Kidney epithelial cell (primary cell): ENCODE data around the gene AK2. TPM values are rescaled to one million over a fixed set of nuclear protein-coding genes. Genes with fewer than 3 reads are reported as not detected.

Experiments used
- DNase-seq: peaks from one replicate; pipeline ENCODE4 v3.0.0-alpha.2; 2010; ENCODE audit warnings: low read depth
- H3K27me3 ChIP-seq: 2 replicates; pipeline ENCODE4 v1.6.0; 2011; ENCODE audit warnings: low read length; ENCODE audit not compliant: control insufficient read depth, insufficient read depth
- H3K36me3 ChIP-seq: 2 replicates; pipeline ENCODE4 v1.5.1; 2011; ENCODE audit warnings: low read length; ENCODE audit not compliant: control insufficient read depth, insufficient read depth
- H3K4me3 ChIP-seq: 2 replicates; pipeline ENCODE4 v1.5.1; 2011; ENCODE audit warnings: low read depth, mild to moderate bottlenecking, control low read depth, low read length
- total RNA-seq: library from RNA; depleted of rRNA; stranded (reverse); fragments of >200 nt; gene quantifications from 2 replicates; pipeline ENCODE4 v1.2.3, GENCODE V29; 2015
- TF ChIP-seq, protein P1 (sequence below): IDR thresholded peaks from 2 replicates; pipeline ENCODE4 v1.5.1; 2011; ENCODE audit warnings: mild to moderate bottlenecking, moderate library complexity, low read length, control low read depth, inconsistent platforms; ENCODE audit not compliant: insufficient read depth, poor library complexity, severe bottlenecking

AK2 gene
- total RNA-seq, 1 donor from 2014 or later, result 161 TPM

DNA sequence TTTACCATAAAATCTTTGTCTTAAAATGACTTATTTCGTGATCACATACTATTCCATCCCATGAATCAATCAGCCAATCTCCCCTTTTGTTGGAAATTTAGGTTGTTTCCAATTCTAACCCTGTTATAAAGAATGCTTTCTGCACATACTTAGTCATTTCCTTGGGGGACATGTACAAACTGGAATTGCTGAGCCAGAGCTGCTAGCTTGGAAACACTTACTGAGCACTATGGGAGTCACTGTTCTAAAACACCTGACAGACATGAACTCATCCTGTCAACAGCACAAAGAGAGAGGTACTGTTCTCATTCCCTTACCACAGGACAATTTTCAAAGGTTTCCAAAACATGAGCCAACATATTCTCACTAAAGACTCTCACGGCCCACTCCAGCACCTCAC, 32.1 kb downstream of the AK2 start:
- no peak for DNase-seq
- no peak overlapping the region for H3K4me3 ChIP-seq
- no peaks in the 10 kb centered on the region for H3K27me3 ChIP-seq
- no peaks in the 10 kb centered on the region for H3K36me3 ChIP-seq
- TF ChIP-seq, protein P1, sequence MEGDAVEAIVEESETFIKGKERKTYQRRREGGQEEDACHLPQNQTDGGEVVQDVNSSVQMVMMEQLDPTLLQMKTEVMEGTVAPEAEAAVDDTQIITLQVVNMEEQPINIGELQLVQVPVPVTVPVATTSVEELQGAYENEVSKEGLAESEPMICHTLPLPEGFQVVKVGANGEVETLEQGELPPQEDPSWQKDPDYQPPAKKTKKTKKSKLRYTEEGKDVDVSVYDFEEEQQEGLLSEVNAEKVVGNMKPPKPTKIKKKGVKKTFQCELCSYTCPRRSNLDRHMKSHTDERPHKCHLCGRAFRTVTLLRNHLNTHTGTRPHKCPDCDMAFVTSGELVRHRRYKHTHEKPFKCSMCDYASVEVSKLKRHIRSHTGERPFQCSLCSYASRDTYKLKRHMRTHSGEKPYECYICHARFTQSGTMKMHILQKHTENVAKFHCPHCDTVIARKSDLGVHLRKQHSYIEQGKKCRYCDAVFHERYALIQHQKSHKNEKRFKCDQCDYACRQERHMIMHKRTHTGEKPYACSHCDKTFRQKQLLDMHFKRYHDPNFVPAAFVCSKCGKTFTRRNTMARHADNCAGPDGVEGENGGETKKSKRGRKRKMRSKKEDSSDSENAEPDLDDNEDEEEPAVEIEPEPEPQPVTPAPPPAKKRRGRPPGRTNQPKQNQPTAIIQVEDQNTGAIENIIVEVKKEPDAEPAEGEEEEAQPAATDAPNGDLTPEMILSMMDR, result no peak

DNA sequence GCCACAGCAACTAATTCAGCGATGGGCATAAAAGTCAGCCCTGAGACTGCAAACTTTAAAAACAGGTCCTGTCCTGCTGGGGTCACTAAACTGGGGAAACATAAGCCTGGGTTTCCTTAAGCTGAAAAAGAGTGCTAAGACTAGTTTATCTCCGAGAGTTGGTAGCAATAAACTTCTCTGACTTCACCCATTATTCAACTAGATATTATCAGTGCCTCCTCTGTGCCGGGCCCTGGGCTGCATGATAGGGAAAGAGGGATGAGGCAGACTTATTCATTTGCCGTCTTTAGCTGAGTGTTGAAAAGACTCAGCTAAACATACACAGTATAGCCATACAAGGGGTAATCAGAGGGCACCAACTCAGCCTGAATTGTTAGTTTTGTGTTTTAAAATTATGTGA, 33.0 kb downstream of the AK2 start:
- DNase-seq, result no peak
- TF ChIP-seq, protein P1, result no peak
- no peaks in the 10 kb centered on the region for H3K27me3 ChIP-seq
- no peak overlapping the region for H3K4me3 ChIP-seq
- H3K36me3 ChIP-seq, result no peaks in the 10 kb centered on the region

DNA sequence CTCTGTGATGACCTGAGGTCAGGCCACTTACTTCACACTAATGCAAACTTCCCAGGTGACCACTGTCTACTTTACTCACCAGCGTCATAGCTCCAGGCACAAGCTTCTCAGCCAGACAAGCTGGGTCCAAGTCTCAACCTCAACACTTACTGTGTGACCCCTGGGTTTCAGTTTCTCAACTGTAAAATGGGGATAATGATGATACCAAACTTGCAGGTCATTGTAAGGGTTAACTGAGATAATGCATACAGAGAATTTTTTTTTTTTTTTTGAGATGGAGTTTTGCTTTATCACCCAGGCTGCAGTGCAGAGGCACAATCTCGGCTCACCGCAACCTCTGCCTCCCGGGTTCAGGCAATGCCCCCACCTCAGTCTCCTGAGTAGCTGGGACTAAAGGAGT, 34.7 kb downstream of the AK2 start:
- DNase-seq, result no peak
- TF ChIP-seq, protein P1, result no peak
- no peak overlapping the region for H3K4me3 ChIP-seq

DNA sequence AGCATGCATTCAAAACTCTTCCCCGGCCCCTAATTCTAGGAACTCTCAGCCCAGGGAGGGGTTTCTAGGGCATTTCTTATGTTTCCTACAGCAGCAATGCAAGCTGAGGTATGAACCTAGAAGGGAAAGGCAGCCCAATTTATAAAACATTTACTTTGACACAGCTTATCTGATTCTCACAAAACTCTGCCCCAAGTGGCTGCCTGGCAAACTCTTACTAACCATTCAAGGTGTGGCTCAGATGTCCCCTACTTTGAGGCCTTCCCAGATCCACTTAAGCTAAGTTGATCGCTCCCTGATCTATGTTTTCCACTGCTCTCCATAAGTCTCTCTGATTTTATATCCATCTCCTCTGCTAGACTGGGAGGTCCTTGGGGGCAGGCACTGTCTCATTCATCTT, 35.4 kb downstream of the AK2 start:
- Histone ChIP-seq H3K36me3 (no peaks in the 10 kb centered on the region), H3K4me3 (no peak overlapping the region), H3K27me3 (no peaks in the 10 kb centered on the region)
- TF ChIP-seq, protein P1, result peak; percentile 20
- no peak for DNase-seq

More for the DNA sequence above, 34.7 kb downstream of the AK2 start:
- Histone ChIP-seq H3K27me3 (no peaks in the 10 kb centered on the region), H3K36me3 (no peaks in the 10 kb centered on the region)

DNA sequence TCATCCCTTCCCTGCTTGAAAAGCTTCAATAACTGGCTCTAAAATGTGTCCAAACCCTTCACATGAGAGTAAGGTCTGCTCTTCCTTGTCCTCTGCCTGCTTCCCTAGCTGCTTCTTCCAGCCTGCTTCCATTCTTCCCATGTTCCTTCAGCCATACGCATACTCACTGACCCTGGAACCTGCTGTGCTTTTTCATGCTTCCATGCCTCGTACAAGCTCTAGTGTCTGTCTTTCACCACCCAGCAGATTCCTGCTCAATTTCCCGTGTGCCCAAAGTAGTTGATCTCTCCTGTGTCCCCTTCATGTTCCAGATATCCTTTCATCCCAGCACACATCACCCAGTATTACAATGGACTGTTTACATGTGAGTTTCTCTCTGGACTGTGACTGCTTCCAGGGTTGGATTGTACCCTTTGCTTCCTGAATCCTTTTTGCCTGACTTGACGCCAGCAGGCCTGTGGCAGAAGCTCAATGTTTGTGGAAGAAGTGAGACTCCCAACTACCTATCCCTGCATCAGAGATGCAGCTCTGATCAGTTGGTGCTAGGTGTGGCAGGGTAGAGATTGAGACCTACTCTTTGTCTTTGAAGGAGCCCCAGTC, 36.2 kb downstream of the AK2 start:
- TF ChIP-seq, protein P1, result no peak
- Histone ChIP-seq H3K36me3 (no peaks in the 10 kb centered on the region), H3K4me3 (no peak overlapping the region), H3K27me3 (no peaks in the 10 kb centered on the region)
- DNase-seq, result no peak

DNA sequence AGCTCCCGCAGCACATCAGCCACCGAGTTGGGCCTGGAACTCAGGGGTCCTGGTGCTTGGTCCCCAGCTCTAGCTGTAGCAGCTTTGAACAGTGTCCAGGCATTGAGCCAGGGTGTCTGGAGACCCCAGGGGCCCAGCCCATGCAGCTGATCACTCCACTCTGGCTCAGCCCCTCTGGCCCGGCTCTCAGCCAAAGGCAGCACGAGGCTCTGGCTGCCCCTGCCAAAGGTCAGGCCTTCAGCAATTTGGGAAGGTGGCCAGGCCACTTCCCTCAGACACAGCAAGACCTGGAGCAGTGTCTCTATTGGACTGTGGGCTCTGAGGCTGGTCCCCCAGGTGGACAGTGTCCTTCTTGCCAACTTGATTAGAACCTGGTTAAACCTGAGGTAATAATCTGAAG, 37.7 kb downstream of the AK2 start:
- TF ChIP-seq, protein P1, result no peak
- no peak overlapping the region for H3K4me3 ChIP-seq

More for the DNA sequence above, 37.7 kb downstream of the AK2 start:
- no peaks in the 10 kb centered on the region for H3K27me3 ChIP-seq
- DNase-seq, result no peak
- H3K36me3 ChIP-seq, result no peaks in the 10 kb centered on the region
